BE2C (cell line): Measurements from ENCODE around the gene CAMTA1.

Experiments
- DNase-seq: peaks from one replicate; pipeline ENCODE4 v3.0.0-alpha.2; 2020
- H3K27me3 ChIP-seq: fragments of 250-450 bp; sonication (Bioruptor Pico); 2 replicates; pipeline ENCODE4 v1.5.1; 2020; ENCODE audit warnings: mild to moderate bottlenecking
- H3K36me3 ChIP-seq: fragments of 250-450 bp; sonication (Bioruptor Pico); 2 replicates; pipeline ENCODE4 v1.5.1; 2020; ENCODE audit warnings: mild to moderate bottlenecking
- H3K4me1 ChIP-seq: fragments of 250-450 bp; sonication (Bioruptor Pico); 2 replicates; pipeline ENCODE4 v1.5.1; 2020
- H3K4me3 ChIP-seq: 2 replicates; pipeline ENCODE4 v1.5.1; 2011; ENCODE audit warnings: low read depth, low read length
- H3K9me3 ChIP-seq: fragments of 250-450 bp; sonication (Bioruptor Pico); 2 replicates; pipeline ENCODE4 v1.5.1; 2020
- TF ChIP-seq, protein P1 (sequence below): IDR thresholded peaks from 2 replicates; pipeline ENCODE4 v1.5.1; 2012; ENCODE audit warnings: mild to moderate bottlenecking, low read depth, low read length

The CAMTA1 gene

DNA sequence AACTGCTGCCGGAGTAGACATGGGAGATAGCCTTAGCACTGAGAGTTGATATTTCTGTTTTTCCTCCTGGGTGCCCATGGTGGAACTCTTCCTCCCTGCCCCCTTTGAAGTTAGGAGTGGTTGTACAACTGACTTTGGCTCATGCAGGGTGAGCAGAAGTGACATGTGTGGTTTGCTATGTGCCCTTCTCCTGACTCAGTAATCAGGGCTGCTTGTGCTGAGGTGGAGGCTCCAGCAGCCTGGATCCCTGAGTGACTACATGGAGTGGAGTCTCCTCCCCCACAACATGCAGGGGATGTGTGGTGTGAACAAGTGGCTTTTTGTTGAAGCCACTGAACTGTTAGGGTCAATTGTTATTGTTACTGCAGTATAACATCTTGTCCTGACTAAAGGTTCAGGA is 261.6 kb downstream of the CAMTA1 start:
- TF ChIP-seq, protein P1, sequence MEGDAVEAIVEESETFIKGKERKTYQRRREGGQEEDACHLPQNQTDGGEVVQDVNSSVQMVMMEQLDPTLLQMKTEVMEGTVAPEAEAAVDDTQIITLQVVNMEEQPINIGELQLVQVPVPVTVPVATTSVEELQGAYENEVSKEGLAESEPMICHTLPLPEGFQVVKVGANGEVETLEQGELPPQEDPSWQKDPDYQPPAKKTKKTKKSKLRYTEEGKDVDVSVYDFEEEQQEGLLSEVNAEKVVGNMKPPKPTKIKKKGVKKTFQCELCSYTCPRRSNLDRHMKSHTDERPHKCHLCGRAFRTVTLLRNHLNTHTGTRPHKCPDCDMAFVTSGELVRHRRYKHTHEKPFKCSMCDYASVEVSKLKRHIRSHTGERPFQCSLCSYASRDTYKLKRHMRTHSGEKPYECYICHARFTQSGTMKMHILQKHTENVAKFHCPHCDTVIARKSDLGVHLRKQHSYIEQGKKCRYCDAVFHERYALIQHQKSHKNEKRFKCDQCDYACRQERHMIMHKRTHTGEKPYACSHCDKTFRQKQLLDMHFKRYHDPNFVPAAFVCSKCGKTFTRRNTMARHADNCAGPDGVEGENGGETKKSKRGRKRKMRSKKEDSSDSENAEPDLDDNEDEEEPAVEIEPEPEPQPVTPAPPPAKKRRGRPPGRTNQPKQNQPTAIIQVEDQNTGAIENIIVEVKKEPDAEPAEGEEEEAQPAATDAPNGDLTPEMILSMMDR, result no peak
- Histone ChIP-seq H3K4me1 (peaks cover 4% of the 10 kb centered on the region), H3K36me3 (no peaks in the 10 kb centered on the region), H3K27me3 (no peaks in the 10 kb centered on the region), H3K4me3 (no peak overlapping the region), H3K9me3 (no peaks in the 10 kb centered on the region)
- DNase-seq, result no peak

DNA sequence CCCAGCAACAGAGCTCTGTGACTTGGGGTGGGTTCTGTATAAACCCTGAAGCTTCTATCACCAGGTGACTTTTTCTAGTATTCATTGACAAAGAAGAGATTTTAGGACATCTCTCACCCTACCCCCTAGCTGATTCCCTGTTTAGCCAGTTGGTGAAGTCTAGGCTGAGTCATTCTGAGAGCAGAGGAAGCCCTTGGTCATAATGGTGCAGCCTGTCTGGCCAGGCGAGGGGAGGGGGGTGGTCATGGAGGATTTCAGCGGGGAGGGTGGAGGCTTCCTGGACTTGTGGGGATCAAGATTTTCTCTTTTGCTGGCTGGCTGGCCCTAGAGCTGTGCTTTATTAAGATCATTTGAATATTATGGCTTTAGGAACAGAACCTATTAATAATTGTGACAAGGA is 262.6 kb downstream of the CAMTA1 start:
- DNase-seq, result no peak

DNA sequence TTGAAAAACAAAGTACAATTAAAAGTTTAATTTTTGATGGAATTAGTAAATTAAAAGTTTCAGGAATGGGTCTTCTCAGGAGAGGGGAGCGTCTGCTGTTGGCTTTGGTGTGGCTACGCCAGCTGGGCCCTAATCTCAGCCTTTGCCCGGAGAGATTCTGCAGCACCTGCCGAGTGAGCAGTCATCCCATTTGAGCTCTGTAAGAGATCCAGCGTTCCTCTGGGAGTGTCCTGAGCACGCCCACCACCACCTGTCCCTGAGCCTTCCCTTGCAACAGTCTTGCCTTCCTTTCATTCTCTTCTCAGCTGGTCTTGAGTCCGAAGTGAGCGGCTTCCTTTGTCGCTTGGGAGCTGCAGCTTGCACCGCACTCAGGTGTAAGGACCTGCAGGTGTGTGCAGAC is 263.1 kb downstream of the CAMTA1 start:
- H3K27me3 ChIP-seq, result no peaks in the 10 kb centered on the region
- H3K9me3 ChIP-seq, result no peaks in the 10 kb centered on the region
- no peak for DNase-seq
- no peak overlapping the region for H3K4me3 ChIP-seq
- TF ChIP-seq, protein P1, result no peak
- H3K4me1 ChIP-seq, result peaks cover 4% of the 10 kb centered on the region
- no peaks in the 10 kb centered on the region for H3K36me3 ChIP-seq

More for the DNA sequence above, 262.6 kb downstream of the CAMTA1 start:
- no peaks in the 10 kb centered on the region for H3K9me3 ChIP-seq
- no peaks in the 10 kb centered on the region for H3K27me3 ChIP-seq
- no peaks in the 10 kb centered on the region for H3K36me3 ChIP-seq
- TF ChIP-seq, protein P1, result no peak
- no peak overlapping the region for H3K4me3 ChIP-seq
- peaks cover 4% of the 10 kb centered on the region for H3K4me1 ChIP-seq

DNA sequence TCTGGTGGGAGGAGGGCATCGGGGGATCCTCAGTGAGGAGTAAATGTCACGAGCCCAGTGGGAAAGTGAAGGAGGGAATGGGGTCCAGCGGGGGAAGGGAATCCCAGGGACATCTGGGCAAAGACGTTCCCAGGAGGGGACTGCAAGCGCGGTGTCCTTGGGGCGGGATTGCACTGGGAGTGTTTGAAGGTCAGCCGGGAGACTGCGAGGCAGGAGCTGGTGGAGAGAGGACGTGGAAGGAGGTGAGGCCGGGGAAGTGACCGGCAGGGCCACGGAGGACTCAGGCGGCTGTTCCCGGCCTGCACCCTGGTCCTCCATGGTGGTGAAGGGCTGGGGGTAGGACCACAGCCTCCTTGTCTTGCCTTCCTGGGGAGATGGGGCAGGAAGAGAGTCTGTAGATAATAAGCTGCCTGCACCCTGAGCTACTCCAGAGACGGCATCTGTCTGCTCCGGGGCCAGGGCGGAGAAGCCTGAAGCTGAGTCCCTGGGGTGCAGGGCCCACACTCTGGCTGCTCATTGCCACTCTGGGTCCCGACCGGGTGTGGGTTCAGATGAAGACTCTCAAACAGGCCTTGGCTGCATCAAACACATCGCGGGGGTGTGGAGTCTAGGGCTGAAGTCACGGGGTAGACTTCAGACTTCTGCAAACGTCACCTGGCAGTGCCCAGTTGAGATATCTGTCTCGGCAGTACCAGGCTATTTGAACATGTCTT is 264.8 kb downstream of the CAMTA1 start:
- Histone ChIP-seq H3K9me3 (no peaks in the 10 kb centered on the region), H3K4me3 (no peak overlapping the region), H3K4me1 (peaks cover 4% of the 10 kb centered on the region), H3K27me3 (no peaks in the 10 kb centered on the region), H3K36me3 (no peaks in the 10 kb centered on the region)
- DNase-seq, result no peak
- TF ChIP-seq, protein P1, result no peak

DNA sequence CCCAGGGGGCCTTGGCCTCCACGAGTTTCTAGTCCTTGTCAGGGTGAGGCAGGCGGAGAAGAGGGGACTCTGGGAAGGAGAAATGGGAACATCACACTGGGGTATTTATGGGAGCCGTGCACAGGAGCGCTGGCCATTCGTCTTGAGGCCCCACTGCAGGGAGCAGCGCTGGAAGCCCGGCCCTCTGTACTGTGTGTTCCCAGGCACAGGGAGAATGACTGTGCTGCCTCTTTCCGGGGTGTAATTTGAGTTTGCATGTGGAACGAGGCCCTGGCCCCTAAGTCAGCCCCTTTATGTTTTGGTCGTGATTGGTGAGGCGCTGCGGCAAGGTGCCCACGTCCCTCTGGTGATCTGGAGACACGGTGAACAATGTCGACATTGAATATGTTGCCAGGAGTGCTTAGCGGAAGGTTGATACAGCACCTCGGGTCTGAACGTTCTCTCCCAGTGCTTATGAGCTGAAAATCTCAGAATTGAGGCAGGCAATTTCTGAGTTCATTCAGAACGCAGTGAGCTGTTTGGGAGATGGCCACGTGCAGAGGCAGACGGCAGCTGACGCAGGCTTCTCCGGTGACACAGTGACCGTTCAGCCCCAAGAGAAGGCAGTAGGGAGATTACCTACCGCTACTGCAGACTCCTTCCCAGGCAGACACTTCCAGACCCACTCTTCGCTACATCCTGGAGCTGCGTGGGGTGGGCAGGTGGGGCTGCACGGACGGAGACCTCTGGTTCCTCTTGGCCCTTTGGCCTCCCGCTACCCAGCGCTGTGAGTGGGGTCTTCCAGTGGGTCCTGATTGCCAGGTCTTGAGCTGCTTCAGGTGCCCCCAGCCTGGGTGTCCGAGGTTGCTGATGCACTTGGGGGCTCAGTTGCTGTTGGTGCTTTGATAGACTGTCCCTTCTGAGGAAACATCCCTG is 265.8 kb downstream of the CAMTA1 start:
- Histone ChIP-seq H3K4me1 (peaks cover 4% of the 10 kb centered on the region), H3K4me3 (no peak overlapping the region), H3K9me3 (no peaks in the 10 kb centered on the region), H3K36me3 (no peaks in the 10 kb centered on the region), H3K27me3 (no peaks in the 10 kb centered on the region)
- DNase-seq, result no peak
- TF ChIP-seq, protein P1, result no peak

DNA sequence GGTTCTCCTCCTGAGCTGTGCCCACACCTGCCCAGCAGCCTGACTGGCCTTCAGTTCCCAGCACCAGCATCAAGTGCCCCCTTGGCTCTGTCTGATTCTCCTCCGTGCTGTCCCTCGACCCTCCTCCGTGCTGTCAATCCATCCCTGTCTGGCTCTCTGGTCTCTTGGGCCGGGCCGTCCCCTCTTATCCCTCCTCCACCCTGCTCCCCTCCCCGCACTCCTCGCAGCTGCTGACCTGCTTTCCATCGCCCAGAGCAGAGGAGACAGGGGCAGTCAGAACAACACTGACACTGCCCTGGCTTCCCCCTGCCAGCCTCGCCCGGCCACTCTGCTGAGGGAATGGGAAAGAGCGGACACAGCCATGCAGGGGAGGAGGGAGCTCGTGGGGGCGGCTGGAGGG is 267.4 kb downstream of the CAMTA1 start:
- TF ChIP-seq, protein P1, result no peak
- Histone ChIP-seq H3K4me3 (no peak overlapping the region), H3K9me3 (no peaks in the 10 kb centered on the region), H3K27me3 (no peaks in the 10 kb centered on the region), H3K4me1 (no peaks in the 10 kb centered on the region), H3K36me3 (no peaks in the 10 kb centered on the region)
- no peak for DNase-seq
